PC-3 (cell line): ENCODE data around the gene RFC1. TPM values are rescaled to one million over a fixed set of nuclear protein-coding genes. Genes with fewer than 3 reads are reported as not detected.

Experiments used
- ATAC-seq: fragments of 200-7000 bp; cut with Tn5 transposase; 2 replicates; pipeline ENCODE4 v1.9.1; 2020; ENCODE audit warnings: mild to moderate bottlenecking, moderate library complexity
- BruUV-seq: library from RNA; stranded (reverse); fragments of 400-500 nt; replicated peaks from 2 replicates; lab custom pipeline; 2021; lab: Mats Ljungman, UMichigan
- CTCF ChIA-PET: fragments of 300-600 bp; sonication (Branson Sonifier 250); formaldehyde crosslinking; loops from one replicate; lab custom pipeline; 2022; ENCODE audit warnings: antibody characterized with exemption; lab: Charles Lee
- POLR2A ChIA-PET: fragments of 300-600 bp; sonication (Branson Sonifier 250); formaldehyde crosslinking; loops from one replicate; lab custom pipeline; 2022; ENCODE audit warnings: antibody characterized with exemption; ENCODE audit not compliant: unreplicated experiment; lab: Charles Lee
- DNase-seq: peaks from one replicate; pipeline ENCODE4 v3.0.0-alpha.2; 2015
- H2AFZ ChIP-seq: fragments of 300-600 bp; sonication (generic); 2 replicates; pipeline ENCODE4 v1.6.0; 2016; ENCODE audit warnings: antibody characterized with exemption, low read length
- H3F3A ChIP-seq: fragments of 300-600 bp; sonication (generic); one replicate; pipeline ENCODE4 v1.6.0; 2017; ENCODE audit warnings: antibody characterized with exemption, low read length, control low read depth, mild to moderate bottlenecking; ENCODE audit not compliant: unreplicated experiment
- H3K27ac ChIP-seq: fragments of 300-600 bp; sonication (generic); 2 replicates; pipeline ENCODE4 v1.5.1; 2016; ENCODE audit warnings: mild to moderate bottlenecking, low read length
- H3K27me3 ChIP-seq: fragments of 300-600 bp; sonication (generic); 2 replicates; pipeline ENCODE4 v1.6.1; 2016; ENCODE audit warnings: low read length, mixed read lengths
- H3K36me3 ChIP-seq: fragments of 300-600 bp; sonication (generic); 2 replicates; pipeline ENCODE4 v1.6.1; 2016; ENCODE audit warnings: low read depth, mixed run types, low read length, mixed read lengths
- H3K4me1 ChIP-seq: fragments of 300-600 bp; sonication (generic); 2 replicates; pipeline ENCODE4 v1.5.1; 2016; ENCODE audit warnings: low read length; ENCODE audit not compliant: insufficient read depth
- H3K4me2 ChIP-seq: fragments of 300-600 bp; sonication (generic); 2 replicates; pipeline ENCODE4 v1.6.0; 2016; ENCODE audit warnings: low read length
- H3K4me3 ChIP-seq: fragments of 300-600 bp; sonication (generic); 2 replicates; pipeline ENCODE4 v1.5.1; 2016; ENCODE audit warnings: mild to moderate bottlenecking, low read length, mixed read lengths
- H3K79me2 ChIP-seq: fragments of 300-600 bp; sonication (generic); 2 replicates; pipeline ENCODE4 v1.6.1; 2017; ENCODE audit warnings: low read length, mixed read lengths
- H3K9ac ChIP-seq: fragments of 300-600 bp; sonication (generic); 2 replicates; pipeline ENCODE4 v1.6.0; 2016; ENCODE audit warnings: mild to moderate bottlenecking, low read length
- H3K9me2 ChIP-seq: fragments of 300-600 bp; sonication (generic); replicated peaks from 2 replicates; pipeline ENCODE4 v1.6.1; 2016; ENCODE audit warnings: mixed run types, low read length, mixed read lengths
- H3K9me3 ChIP-seq: fragments of 300-600 bp; sonication (generic); 2 replicates; pipeline ENCODE4 v1.6.1; 2016; ENCODE audit warnings: low read length, mixed read lengths
- H4K20me1 ChIP-seq: fragments of 300-600 bp; sonication (generic); 2 replicates; pipeline ENCODE4 v1.6.1; 2016; ENCODE audit warnings: low read length, mixed read lengths
- EZH2 ChIP-seq: fragments of 300-600 bp; sonication (generic); IDR thresholded peaks from one replicate; pipeline ENCODE4 v1.6.1; 2017; ENCODE audit warnings: antibody characterized with exemption, mild to moderate bottlenecking, low read length; ENCODE audit not compliant: unreplicated experiment
- EZH2phosphoT487 ChIP-seq: fragments of 300-600 bp; sonication (generic); IDR thresholded peaks from 2 replicates; pipeline ENCODE4 v1.6.1; 2018; ENCODE audit warnings: mild to moderate bottlenecking, antibody characterized with exemption, low read length, borderline replicate concordance
- intact Hi-C: fragments of 100-400 bp; cut with micrococcal nuclease; formaldehyde crosslinking; loops from 2 replicates; pipeline ENCODE4 v1.9.0; 2023
- total RNA-seq: library from RNA; depleted of rRNA; stranded (reverse); fragments of >200 nt; gene quantifications from 2 replicates; pipeline ENCODE4 v1.2.3, GENCODE V29; 2014
- TF ChIP-seq, protein P1 (sequence below): fragments of 300-600 bp; sonication (generic); conservative IDR thresholded peaks from 2 replicates; pipeline ENCODE4 v1.5.1; 2017; ENCODE audit warnings: antibody characterized with exemption, low read depth, mild to moderate bottlenecking, low read length

The RFC1 gene
- total RNA-seq, 1 experiment from 2014 or later = 43.9 TPM

DNA sequence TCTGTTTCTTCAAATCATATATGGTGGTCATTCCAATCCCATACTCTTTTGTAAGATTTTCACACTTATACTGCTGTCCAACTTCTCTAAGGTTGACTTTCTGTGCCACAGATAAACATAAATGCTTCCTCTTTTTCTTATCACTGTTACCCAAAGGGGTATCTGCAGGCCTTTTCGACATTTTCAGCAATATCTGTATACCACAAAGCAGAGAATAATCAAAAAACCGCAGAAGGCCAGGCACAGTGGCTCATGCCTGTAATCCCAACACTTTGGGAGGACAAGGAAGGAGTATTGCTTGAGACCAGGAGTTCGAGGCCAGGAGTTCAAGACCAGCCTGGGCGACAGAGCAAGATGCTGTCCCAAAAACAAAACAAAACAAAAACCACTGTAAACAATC, 3.1 kb upstream of the RFC1 start:
- H3K4me2 ChIP-seq = no peak overlapping the region
- H3K9me2 ChIP-seq = no peaks in the 10 kb centered on the region
- no peaks in the 10 kb centered on the region for H3K27me3 ChIP-seq
- no TSS peak for BruUV-seq
- H3K27ac ChIP-seq = no peak overlapping the region
- no peaks in the 10 kb centered on the region for H3K9me3 ChIP-seq
- CTCF ChIA-PET = no interaction called here
- H3K4me3 ChIP-seq = no peak overlapping the region
- peaks cover 3% of the 10 kb centered on the region; the same call in 1 of the 2 replicates for H3K4me1 ChIP-seq
- no peaks in the 10 kb centered on the region for H4K20me1 ChIP-seq
- TF ChIP-seq, protein P1, sequence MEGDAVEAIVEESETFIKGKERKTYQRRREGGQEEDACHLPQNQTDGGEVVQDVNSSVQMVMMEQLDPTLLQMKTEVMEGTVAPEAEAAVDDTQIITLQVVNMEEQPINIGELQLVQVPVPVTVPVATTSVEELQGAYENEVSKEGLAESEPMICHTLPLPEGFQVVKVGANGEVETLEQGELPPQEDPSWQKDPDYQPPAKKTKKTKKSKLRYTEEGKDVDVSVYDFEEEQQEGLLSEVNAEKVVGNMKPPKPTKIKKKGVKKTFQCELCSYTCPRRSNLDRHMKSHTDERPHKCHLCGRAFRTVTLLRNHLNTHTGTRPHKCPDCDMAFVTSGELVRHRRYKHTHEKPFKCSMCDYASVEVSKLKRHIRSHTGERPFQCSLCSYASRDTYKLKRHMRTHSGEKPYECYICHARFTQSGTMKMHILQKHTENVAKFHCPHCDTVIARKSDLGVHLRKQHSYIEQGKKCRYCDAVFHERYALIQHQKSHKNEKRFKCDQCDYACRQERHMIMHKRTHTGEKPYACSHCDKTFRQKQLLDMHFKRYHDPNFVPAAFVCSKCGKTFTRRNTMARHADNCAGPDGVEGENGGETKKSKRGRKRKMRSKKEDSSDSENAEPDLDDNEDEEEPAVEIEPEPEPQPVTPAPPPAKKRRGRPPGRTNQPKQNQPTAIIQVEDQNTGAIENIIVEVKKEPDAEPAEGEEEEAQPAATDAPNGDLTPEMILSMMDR = no peak
- no peak for TF ChIP-seq EZH2
- no peak for TF ChIP-seq EZH2phosphoT487
- ATAC-seq (no peak), DNase-seq (no peak)
- POLR2A ChIA-PET = no interaction called here
- peaks cover 19% of the 10 kb centered on the region for H3K79me2 ChIP-seq
- H3F3A ChIP-seq = no peaks in the 10 kb centered on the region
- no peaks in the 10 kb centered on the region for H3K36me3 ChIP-seq
- intact Hi-C loops = no loop called here
- no peak overlapping the region for H3K9ac ChIP-seq
- no peak overlapping the region for H2AFZ ChIP-seq

DNA sequence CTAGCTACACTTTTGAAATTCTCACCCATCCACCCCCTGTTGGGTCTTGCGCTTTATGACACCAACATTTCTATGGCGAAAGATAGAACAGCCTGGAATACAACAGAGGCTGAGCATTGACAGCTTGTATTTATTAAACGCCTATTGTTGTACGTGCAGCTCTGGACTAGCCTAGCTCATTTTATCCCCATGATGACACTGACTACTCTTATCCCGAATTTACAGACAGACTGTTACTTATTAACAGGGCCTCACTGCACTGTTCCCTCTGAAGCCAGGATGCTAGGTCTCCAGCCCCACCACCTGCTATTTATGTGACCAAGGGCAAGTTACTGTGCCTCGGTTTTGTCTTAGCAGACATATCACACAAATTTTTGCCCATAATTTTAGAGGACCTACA, 1.0 kb upstream of the RFC1 start:
- Histone ChIP-seq H3K4me1 (peaks cover 4% of the 10 kb centered on the region; the same call in 1 of the 2 replicates), H3K9me3 (no peaks in the 10 kb centered on the region), H3K36me3 (no peaks in the 10 kb centered on the region), H3F3A (no peaks in the 10 kb centered on the region), H2AFZ (no peak overlapping the region), H3K79me2 (peaks cover 40% of the 10 kb centered on the region), H3K4me3 (no peak overlapping the region), H3K27me3 (no peaks in the 10 kb centered on the region), H3K27ac (no peak overlapping the region), H3K4me2 (no peak overlapping the region), H3K9ac (no peak overlapping the region), H4K20me1 (no peaks in the 10 kb centered on the region), H3K9me2 (no peaks in the 10 kb centered on the region)
- intact Hi-C loops = no loop called here
- ChIA-PET CTCF (no interaction called here), POLR2A (no interaction called here)
- TF ChIP-seq EZH2phosphoT487 (no peak), EZH2 (no peak)
- TF ChIP-seq, protein P1 = no peak
- ATAC-seq (no peak), DNase-seq (no peak)
- no TSS peak for BruUV-seq

DNA sequence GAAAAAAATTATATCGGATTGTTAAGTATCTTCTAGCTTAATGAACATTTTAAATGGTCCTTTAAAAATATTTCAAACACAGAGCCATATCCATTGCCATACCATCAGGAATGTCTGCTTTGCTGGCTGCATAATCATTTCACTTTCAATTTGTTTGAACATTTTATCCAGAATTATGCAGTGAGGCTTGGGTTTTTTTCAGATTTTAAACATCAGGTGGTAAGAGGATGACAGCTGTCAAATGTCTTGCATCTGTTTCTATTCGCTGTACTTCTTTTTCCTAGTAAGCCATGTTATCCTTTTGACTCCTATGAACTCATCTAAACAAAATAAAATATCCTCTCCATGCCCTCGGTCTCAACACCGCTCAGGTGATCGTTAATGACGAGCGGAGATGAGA, 802 bp downstream of the RFC1 start:
- H3K36me3 ChIP-seq = no peaks in the 10 kb centered on the region
- H3F3A ChIP-seq = no peaks in the 10 kb centered on the region
- peak overlapping the region; percentile 94 for H3K4me3 ChIP-seq
- ChIA-PET POLR2A (no interaction called here), CTCF (interaction anchor here (0.7 kb wide), 1 partner anchor 81 kb away, joined by 7 read pairs; no protein-coding TSS in a partner anchor)
- H3K27me3 ChIP-seq = no peaks in the 10 kb centered on the region
- peak overlapping the region; percentile 90 for H3K9ac ChIP-seq
- no peaks in the 10 kb centered on the region for H4K20me1 ChIP-seq
- H3K9me2 ChIP-seq = no peaks in the 10 kb centered on the region
- H2AFZ ChIP-seq = peak overlapping the region; percentile 94
- no peak overlapping the region for H3K27ac ChIP-seq
- intact Hi-C loops = no loop called here
- TF ChIP-seq EZH2phosphoT487 (no peak), EZH2 (no peak)
- TF ChIP-seq, protein P1 = no peak
- no peaks in the 10 kb centered on the region for H3K9me3 ChIP-seq
- peak overlapping the region; percentile 90 for H3K4me2 ChIP-seq
- peaks cover 57% of the 10 kb centered on the region for H3K79me2 ChIP-seq
- H3K4me1 ChIP-seq = peaks cover 4% of the 10 kb centered on the region; the same call in 1 of the 2 replicates
- DNase-seq (no peak), ATAC-seq (no peak)
- no TSS peak for BruUV-seq
